Effector CD8-positive, alpha-beta T cell (primary cell): ENCODE results near the gene SCN2B.

Experiments
- DNase-seq: peaks from one replicate; lab custom pipeline; 2025; lab: John Stamatoyannopoulos, UW

Gene SCN2B

DNA sequence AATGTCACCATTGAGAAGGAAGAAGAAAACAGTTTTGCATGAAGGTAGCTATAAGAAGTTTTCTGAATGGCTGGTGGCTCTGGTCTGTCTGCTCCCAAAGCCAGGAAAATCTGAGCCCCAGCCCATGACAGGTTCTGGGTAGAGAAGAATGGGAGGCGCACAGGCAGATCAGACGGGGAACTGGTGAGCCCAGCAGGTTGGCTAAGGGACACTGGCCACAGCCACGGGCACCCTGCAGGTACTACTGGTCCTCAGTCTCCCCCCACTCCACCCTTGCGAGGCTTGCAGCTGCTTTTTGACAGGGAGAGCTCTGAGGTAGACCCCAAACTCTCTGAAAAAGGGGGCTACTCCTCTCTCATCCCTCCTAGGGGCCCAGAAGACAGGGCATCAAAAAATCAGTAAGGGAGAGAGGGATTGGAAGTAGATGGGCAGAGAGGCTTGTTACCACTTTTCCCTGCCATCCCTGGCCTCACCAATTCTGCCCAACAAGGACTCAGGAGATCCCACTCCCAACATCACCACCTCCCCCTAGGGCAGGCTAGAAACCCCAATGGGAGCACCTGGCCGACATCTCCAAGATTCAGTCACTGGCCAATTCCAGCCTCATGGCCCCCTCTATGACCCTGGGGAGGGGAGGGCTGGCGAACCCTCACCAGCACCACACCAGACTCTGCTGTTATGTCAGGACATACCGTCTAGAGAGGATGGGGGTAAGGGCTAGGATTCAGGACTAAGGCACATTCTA, 41.2 kb downstream of the SCN2B start:
- DNase-seq, result no peak

- no peak for DNase-seq
Observed at GRCh38 chr11:118133816-118134215, 42.6 kb downstream of the SCN2B start.

DNA sequence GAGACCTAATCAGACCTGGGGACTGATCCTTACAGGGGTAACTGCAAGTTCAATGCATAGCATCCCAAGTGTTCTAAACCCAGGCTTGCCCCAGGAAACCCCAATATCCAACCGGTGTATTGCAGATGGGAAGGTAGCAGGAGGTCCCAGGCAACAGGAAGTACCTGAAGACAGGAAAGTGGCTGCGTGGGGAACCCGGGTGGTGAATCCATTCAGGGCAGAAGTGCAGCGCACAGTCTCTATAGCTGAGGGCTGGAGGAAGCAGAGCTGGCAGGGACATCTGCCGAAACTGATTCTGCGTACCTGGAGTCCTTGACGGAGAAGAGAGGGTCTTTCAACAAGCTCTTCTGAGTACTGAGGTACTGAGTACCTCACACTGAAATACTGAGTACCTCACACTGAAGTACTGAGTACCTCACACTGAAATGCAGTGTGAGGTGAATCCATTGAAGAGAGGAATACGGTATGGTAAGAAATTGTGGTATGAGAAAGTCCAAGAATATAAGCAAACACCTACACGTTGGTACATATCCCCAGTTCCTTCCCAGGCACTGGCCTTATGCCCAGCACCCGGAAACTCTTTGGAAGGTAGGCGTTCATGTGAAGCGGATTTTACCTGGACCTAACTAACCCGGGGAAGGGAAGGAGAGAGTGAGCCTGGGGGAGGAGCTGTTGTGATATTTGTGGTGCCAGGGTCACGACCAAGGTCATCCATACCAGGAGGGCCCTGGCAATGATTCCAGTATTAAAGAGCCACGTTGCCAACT, 43.9 kb downstream of the SCN2B start:
- no peak for DNase-seq

- no peak for DNase-seq
Observed at GRCh38 chr11:118129471-118130172, 46.8 kb downstream of the SCN2B start.

DNA sequence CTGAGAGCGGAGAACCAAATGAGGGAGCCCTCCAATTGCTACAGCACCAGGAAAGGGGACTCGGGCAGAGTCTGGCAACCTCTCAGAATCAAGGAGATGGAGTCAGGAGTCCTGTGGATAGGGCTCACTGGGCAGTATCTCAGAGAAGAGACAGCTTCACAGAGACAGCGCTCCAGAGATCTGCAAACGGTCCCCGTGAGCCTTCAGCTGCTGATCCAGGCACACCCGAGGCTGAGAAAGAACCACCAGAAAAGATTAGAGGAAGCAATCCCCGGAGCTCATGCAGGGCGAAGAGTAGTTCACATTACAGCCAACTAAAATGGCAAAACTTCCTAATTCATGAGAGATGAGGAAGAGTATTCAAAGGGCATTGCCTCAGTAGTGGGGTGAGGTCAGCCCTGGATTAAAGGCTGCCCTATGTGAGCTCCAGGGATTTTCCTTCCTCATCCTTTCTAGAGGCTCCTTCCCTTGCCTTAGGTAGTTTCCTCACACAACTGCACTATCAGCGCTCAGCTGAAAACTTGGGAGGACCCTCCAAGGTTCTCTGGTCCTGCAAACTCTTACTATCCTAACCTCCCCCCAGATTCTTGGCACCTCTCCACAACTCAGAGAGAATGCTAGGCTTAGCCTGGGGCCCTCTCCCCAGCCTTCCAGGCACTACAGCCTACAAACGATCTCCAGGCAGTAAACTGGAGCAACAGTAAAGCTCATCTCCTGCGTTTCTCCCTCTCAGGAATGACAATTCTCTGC, 47.5 kb downstream of the SCN2B start:
- no peak for DNase-seq

- no peak for DNase-seq
Observed at GRCh38 chr11:118128310-118128709, 48.1 kb downstream of the SCN2B start.

GRCh38 chr11:118126082-118126838, 50.2 kb downstream of the SCN2B start:
- DNase-seq, result no peak

DNA sequence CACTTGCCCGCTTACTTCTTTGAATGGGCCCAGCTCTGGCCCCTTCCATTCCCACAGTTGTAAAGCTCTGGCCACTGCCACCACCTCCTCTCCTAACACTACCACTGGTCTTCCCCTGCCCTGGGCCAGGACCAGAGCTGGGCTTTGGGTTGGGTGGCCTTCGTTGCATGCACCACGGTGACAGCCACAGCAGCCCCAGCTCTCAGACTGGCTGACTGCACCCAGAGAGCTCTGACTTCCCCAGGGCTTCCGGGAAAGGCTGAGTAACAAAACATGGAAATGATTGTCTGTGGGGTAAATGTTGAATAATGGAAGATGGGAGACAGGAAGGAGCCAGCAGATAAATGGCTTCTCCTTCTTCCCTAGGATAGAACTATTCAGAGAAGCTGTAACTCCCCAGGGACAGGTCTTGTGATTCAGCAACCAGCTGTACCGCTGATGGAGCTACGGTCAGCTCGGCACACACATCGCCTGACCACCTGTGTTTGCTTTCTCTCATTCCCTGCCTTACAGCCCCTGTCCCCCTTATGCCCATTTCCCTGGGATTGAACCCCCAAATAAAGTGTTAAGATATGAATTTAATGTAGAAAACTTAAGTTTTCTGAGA, 51.4 kb downstream of the SCN2B start:
- DNase-seq, result no peak

DNA sequence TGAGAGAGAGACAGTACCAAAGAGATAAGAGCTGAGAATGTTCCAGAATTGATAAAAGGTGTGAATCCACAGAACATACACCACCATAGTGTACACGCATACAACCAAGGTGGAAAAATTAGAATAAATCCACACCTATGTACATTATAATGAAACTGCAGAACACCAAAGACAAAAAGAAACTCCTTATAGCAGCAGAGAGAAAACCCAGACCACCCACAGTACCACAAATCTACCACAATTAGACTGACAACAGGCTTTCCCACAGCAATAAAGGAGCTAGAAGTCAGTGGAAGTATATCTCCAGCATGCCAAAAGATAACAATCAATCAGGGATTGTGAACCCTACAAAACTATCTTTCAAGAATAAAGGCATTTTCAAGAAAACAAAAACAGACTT, 55.6 kb downstream of the SCN2B start:
- no peak for DNase-seq

DNA sequence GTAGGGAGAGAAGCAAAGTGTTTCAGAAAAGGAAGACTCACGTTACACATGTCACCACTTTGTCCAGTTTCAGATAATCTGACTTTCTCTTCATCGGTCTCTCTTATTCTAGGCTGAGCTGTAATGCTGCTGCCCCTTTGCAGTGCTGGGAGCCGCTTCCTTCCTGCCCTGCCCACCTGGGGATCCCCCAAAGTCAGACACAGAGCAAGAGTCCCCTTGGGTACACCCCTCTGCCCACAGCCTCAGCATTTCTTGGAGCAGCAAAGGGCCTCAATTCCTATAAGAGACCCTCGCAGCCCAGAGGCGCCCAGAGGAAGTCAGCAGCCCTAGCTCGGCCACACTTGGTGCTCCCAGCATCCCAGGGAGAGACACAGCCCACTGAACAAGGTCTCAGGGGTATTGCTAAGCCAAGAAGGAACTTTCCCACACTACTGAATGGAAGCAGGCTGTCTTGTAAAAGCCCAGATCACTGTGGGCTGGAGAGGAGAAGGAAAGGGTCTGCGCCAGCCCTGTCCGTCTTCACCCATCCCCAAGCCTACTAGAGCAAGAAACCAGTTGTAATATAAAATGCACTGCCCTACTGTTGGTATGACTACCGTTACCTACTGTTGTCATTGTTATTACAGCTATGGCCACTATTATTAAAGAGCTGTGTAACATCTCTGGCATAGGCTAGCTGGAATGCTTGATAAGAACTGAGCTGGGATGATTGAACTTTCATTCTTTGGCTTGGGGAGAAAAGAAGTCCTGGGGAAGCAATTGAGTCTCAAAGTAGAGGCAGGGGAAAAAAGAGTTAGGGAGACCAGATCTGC, 58.4 kb downstream of the SCN2B start:
- DNase-seq, result peak; percentile 4

DNA sequence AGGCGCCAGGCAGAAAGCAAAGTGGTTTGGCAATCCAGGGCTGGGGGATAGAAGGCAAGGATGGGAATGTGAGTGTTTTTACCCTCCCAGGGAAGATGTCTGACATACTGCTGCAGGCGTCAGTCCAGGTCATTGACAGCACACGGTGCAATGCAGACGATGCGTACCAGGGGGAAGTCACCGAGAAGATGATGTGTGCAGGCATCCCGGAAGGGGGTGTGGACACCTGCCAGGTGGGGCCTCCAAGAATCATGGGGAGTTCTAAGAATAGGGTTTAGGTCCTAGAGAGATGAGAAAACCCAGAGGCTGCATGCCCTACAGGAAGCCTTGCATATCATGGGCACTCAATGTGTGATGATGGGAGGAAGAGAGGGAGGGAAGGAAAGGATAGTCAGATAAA, 61.4 kb downstream of the SCN2B start:
- no peak for DNase-seq

DNA sequence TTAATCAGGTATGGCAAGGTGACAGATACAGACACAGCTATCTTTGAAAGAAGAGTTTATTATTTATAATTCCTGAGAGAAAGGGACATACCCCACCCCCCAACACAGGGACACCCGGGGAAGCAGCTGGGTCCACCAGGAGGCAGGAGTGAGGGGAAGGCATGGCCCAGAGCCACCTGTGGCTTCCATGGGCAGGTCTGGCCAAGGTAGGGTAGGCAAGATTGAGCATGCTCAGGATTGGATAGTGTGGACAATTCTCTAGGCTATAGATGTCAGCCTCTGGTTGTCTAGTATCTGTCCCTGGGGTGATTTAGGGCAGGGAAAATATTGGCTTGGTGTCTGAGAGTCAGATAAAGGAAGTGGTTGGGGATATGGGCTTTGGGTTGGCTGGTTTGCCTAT, 62.2 kb downstream of the SCN2B start:
- DNase-seq, result no peak

DNA sequence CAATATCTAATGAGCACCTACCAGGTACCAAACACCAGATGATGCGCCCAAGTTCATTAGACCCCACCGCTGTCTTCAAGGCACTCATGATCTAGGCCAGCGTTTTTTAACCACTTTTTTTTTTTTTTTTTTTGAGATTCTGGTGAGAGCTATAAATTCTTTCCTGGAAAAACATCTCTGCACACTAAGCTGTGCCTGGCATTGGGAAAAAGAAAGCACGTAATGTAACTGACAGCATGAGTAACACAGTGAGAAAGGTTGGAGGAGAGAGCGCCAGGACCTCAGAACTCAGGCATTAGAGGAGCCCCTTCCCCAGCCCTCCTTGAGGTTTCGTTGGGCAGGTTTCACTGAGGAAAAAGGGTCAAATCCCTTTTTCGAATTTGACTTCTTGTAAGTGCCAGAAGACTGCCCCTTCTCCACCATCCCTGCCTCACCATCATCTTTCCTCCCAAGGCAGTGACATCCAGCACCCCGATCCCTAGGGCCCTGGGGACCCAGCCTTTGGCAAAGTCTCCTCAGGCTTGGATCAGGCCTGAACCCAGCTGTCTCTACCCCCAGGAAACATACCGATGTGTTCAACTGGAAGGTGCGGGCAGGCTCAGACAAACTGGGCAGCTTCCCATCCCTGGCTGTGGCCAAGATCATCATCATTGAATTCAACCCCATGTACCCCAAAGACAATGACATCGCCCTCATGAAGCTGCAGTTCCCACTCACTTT, 63.6 kb downstream of the SCN2B start:
- DNase-seq, result no peak
